ENCODE measurements around the gene FAAP100. TPM values are rescaled to one million over a fixed set of nuclear protein-coding genes. Genes with fewer than 3 reads are reported as not detected.

The FAAP100 gene
- total and polyA plus RNA-seq, 5 experiments from 2014 or later = 9.1 to 55.9 (median 17.4) TPM

DNA sequence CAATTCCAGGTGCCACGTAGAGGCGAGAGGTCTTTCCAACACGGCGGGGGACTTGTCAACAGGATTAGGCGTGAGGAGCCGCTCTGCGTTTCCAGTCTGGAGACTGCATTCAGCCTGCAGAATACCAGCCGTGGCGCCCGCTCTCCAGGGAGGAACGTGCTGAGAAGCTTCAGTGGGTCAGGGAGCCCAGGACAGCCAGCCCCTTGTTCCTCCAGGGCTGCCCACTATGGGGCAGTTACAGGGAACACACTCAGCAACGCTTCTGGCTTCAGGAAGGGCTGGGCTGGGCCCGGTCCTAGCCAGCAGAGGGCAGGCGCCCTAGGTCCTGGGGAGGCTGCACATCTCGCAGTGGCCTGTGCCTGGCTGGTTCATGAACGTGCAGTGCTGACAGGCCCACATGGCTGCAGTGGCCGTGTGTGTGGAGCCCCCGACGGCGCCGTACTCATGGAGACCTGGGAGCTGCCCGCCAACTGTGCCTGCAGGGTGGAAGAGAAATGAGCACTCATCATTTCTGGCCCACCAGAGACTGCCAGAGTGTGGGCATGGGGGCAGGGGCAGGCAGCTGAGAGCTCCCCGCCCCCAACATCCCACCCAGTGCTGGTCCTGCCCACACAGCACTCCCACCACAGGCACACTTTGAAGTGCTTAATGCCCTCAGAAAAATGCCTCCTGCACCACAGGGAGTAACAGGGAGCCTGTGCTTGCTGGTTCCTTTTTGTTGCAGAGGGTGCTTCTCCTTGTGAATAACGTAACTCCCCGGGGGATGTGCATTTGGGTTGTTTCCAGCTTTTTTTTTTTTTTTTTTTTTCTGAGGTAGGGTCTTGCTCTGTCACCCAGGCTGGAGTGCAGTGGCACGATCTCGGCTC is 7.0 kb upstream of the FAAP100 start:
- no peak for ATAC-seq
- Mint-ChIP-seq H3K27ac (no peak overlapping the region), H3K4me3 (no peak overlapping the region), H3K36me3 (peaks cover 0 to 45% (median 7%) of the 10 kb centered on the region in 3 donors), H3K4me1 (peaks cover 0 to 18% (median 4%) of the 10 kb centered on the region in 4 donors), H3K9me3 (no peaks in the 10 kb centered on the region), H3K27me3 (no peaks in the 10 kb centered on the region)
- POLR2A ChIA-PET = interaction anchor here (0.6 to 0.7 kb wide), 3 partner anchors 22 to 172 kb away, joined by 4 to 5 read pairs (median 4); no protein-coding TSS in a partner anchor
- DNase-seq = no peak

DNA sequence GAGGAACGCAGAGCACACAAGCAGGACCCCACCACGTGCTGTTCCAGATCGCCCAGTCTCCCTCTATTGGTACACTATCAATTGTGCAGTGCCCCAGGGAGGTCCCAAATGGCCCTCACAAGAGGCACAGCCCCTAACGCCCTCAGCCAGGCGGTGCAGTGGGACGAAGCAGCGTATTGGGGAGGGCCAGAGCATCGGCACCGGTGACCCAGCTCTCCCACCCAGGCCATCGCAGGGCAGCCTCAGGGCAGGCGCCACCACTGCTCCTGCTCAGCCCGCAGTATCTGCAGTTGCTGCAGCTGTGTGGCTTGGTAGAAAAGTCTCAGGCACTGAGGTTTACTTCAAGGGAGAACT is 5.9 kb upstream of the FAAP100 start:
- H3K4me1 Mint-ChIP-seq = peaks cover 6 to 29% (median 15%) of the 10 kb centered on the region in 4 donors
- H3K27ac Mint-ChIP-seq = no peak overlapping the region
- ATAC-seq (no peak), DNase-seq (no peak)
- no peaks in the 10 kb centered on the region for H3K9me3 Mint-ChIP-seq
- H3K27me3 Mint-ChIP-seq = no peaks in the 10 kb centered on the region
- no peak overlapping the region for H3K4me3 Mint-ChIP-seq
- peaks cover 0 to 36% (median 7%) of the 10 kb centered on the region in 3 donors for H3K36me3 Mint-ChIP-seq
- POLR2A ChIA-PET = interaction anchor here (8.3 kb wide), 1 partner anchor 47 kb away, joined by 140 read pairs; the partner anchor contains the start of gene ACTG1

DNA sequence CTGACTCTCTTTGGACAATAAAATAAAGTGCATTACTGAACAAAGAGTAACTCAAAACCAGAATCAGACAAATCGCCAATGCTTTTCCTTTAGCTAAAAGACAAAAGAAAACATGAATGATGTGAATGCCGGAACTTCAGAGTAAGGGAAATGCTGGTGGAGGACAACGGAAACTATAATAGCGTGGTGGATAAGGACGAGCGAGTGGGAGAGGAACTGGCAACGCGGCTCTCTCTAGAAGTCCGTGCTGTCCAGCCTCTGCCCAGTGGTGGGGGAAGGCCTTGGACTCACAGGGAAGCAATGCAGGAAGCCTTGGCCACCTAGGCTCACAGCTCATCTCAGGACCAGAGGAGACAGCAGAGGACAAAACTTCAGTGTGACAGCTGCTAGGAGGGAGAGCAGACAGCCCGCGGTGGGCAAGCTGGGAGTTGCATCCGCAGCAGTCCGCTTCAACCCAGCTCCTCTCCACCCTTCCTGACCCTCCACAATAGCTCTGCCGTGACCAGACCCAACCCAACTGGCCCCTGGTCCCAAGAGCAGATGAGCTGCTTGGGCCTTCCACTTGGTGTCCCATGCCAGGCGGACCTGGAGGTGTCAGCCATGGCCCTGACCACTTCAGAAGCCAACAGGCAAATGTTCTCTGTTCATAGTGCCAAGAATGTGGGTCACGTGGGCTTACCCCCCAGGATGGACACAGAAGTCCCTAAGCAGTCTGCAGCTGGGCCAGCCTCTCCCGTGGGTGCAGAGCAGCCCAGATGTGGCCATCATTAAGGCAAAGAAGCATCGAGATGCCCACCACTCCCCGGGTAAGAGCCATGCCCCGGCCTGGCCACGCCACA is 5.3 kb upstream of the FAAP100 start:
- Mint-ChIP-seq H3K4me3 (no peak overlapping the region), H3K27me3 (no peaks in the 10 kb centered on the region), H3K36me3 (peaks cover 0 to 30% (median 7%) of the 10 kb centered on the region in 3 donors), H3K4me1 (peaks cover 6 to 29% (median 17%) of the 10 kb centered on the region in 4 donors), H3K9me3 (no peaks in the 10 kb centered on the region), H3K27ac (peak overlapping the region in 1 of 10 donors; percentile 45)
- POLR2A ChIA-PET = interaction anchor here (0.6 to 8.3 kb wide), 2 partner anchors 46 to 301 kb away, joined by 3 to 140 read pairs; partner anchors contain the start of gene ACTG1
- DNase-seq (no peak), ATAC-seq (no peak)

DNA sequence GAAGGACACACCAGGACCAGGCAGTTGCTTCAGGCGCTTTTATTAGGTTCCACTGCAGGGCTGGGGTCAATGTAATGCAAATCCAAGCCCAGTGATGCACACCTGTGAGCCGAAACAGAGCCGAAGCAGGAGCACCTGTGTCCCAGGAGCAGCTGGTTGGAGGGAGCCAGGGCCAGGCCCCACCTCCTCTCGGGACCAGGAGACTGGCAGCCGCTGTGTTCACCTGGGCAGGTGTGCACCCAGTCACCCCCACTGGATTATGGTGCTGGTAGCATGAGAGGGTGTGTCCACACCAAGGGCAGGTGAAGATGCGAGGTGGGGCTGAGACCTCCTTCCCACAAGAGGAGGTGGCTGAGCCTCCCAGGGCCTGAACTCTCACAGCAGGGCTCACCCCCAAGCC is 4.7 kb upstream of the FAAP100 start:
- DNase-seq = no peak
- H3K27me3 Mint-ChIP-seq = no peaks in the 10 kb centered on the region
- ATAC-seq = no peak
- no peaks in the 10 kb centered on the region for H3K9me3 Mint-ChIP-seq
- peaks cover 6 to 29% (median 17%) of the 10 kb centered on the region in 4 donors for H3K4me1 Mint-ChIP-seq
- no peak overlapping the region for H3K27ac Mint-ChIP-seq
- H3K4me3 Mint-ChIP-seq = no peak overlapping the region
- H3K36me3 Mint-ChIP-seq = peaks cover 0 to 28% (median 7%) of the 10 kb centered on the region in 3 donors
- POLR2A ChIA-PET = interaction anchor here (8.3 kb wide), 1 partner anchor 45 kb away, joined by 140 read pairs; the partner anchor contains the start of gene ACTG1

DNA sequence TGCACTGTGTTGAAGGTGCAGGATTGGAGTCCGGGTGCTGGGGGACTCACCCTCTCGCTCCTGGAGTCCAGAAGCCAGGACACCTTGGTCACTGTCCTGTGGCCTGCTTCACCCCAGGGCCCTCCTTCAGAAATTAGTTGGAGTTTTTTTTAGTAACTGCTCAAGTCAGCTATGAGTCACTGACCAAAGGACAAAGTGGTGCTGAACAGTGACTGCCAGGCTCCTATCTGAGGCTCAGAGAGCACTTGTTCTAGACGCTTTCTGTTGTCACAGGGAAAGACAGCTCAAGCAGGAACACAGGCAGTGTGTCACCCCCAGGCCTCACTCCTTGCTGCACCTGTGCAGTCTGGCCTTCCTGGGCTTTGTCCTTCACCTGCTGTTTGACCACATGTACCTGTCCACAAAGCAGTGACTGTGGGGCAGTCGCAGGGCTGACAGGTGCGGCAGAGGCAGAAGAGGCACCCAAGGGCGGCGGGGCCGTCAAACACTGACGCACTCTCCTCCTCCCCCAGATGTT is 4.1 kb upstream of the FAAP100 start:
- Mint-ChIP-seq H3K4me1 (peaks cover 8 to 28% (median 21%) of the 10 kb centered on the region in 4 donors), H3K9me3 (no peaks in the 10 kb centered on the region), H3K4me3 (no peak overlapping the region), H3K36me3 (peaks cover 0 to 23% (median 6%) of the 10 kb centered on the region in 3 donors), H3K27ac (no peak overlapping the region), H3K27me3 (no peaks in the 10 kb centered on the region)
- DNase-seq = no peak
- POLR2A ChIA-PET = interaction anchor here (0.7 to 8.3 kb wide), 3 partner anchors 14 to 45 kb away, joined by 3 to 140 read pairs (median 3); partner anchors contain the start of gene ACTG1
- ATAC-seq = no peak

DNA sequence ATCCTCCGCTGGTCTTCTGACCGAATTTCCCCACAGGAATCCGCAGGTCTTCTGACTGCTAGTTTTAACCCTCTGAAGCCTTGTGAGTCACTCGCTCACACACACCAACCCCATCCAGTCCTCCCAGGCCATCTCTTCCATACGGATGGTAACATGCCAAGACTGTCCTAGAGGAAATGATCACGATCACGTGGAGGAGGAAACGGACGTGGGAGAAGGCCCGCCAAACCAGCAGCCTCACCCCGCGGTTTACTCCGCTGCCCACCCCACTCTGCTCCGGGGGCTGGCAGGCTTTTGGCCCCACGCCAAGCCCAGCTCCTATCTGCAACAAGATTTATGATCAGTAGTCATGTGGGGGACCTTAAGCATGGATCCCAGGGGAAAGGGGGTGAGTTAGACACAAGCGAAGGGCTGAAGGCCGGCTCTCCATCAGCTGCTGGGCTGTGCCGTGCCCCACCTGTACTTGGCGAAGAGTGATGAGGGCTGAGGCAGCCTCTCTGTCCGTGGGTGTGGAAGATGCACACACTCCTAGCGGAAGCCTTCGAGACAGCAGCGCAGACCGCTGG is 1.5 kb upstream of the FAAP100 start:
- no peak for ATAC-seq
- Mint-ChIP-seq H3K36me3 (peaks cover 0 to 22% (median 3%) of the 10 kb centered on the region in 3 donors), H3K9me3 (no peaks in the 10 kb centered on the region), H3K27ac (peak overlapping the region; percentile 31 to 95 (median 92)), H3K4me1 (peaks cover 12 to 40% (median 31%) of the 10 kb centered on the region in 4 donors), H3K27me3 (no peaks in the 10 kb centered on the region), H3K4me3 (peak overlapping the region; percentile 85 to 93 (median 89))
- DNase-seq = peak in 5 of 10 donors; percentile 7 to 39 (median 25)
- POLR2A ChIA-PET = interaction anchor here (0.7 to 8.3 kb wide), 3 partner anchors 12 to 42 kb away, joined by 4 to 140 read pairs (median 33); partner anchors contain the start of gene ACTG1

DNA sequence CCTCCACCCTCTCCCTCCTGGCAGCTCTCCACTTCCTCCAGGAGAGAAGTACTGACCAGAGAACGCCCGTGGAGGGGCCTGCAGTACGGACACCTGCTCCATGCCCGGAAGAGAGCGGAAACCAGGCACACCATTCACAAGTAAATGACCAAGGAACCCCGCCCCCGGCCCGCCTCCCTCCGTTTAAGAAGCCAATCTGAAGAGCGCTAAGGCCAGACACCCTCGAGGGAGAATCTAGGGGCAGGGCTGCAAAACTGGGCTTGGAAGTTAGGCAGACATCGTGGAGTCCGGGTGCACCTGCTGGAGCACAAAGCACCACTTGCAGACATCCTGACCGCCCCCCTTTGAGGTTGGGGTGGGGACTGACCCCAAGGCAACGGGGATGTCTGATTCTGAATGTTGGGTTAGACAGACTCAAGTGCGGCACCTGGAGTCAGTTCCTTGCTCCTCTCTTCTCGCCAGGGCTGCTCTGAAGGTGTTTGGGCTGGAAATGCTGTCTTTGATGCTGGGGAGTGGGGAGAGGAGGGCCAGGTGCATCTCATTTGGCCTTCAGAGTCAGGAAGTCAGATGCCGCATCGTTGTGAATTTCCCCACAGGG is 964 bp upstream of the FAAP100 start:
- Mint-ChIP-seq H3K4me1 (peaks cover 12 to 40% (median 31%) of the 10 kb centered on the region in 4 donors), H3K36me3 (peaks cover 0 to 25% (median 0%) of the 10 kb centered on the region in 3 donors), H3K27me3 (no peaks in the 10 kb centered on the region), H3K4me3 (peak overlapping the region; percentile 85 to 93 (median 89)), H3K9me3 (no peaks in the 10 kb centered on the region), H3K27ac (peak overlapping the region; percentile 72 to 95 (median 92))
- peak; percentile 73 to 76 for ATAC-seq
- DNase-seq = peak in 9 of 10 donors; percentile 57 to 85 (median 75)
- POLR2A ChIA-PET = interaction anchor here (0.6 to 8.3 kb wide), 13 partner anchors 8 to 752 kb away, joined by 3 to 140 read pairs (median 7); partner anchors contain the start of genes ACTG1, ARL16, CCDC137 and HGS

DNA sequence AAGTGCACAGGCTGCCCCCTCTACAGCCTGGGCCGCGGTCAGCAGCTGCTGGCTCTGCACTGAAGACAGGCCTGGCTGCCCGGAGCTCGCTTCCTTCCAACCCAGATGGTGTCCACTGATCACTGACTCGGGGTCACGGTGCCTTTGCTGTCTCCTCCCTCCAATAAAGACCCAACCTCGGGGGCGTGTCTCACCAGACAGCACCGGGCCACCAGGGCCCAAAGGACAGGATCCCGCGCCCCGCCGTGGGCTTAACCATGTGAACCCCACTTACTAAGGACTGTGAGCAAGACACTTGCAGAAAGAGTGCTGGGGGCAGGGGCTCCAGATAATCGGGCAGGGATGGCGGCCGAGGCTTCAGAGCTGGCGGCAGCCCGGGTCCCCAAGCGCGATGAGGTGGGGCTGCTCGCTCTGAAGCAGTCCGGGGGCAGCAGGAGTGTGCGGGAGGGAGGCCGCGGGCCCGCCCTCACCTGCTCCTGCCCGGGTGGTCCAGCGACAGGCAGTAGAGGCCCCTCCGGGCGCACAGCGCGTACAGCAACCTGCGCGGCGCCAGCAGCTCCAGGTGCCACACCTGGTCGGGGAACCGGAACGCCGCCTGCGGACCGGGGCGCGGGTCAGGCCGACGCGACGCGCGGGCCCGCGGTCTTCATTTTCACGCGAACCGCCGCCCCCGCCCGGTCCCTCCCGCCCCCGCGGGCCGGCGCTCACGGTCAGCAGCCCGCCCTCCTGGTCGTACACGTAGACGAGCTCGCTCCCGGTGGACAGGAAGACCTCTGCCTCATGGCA is 502 bp downstream of the FAAP100 start:
- peaks cover 0 to 31% (median 0%) of the 10 kb centered on the region in 3 donors for H3K36me3 Mint-ChIP-seq
- no peaks in the 10 kb centered on the region for H3K9me3 Mint-ChIP-seq
- DNase-seq (peak in 1 of 10 donors; percentile 17), ATAC-seq (peak in 1 of 2 donors; percentile 4)
- H3K27me3 Mint-ChIP-seq = no peaks in the 10 kb centered on the region
- peaks cover 12 to 40% (median 31%) of the 10 kb centered on the region in 4 donors for H3K4me1 Mint-ChIP-seq
- peak overlapping the region; percentile 81 to 93 (median 88) for H3K4me3 Mint-ChIP-seq
- peak overlapping the region; percentile 31 to 84 (median 68) for H3K27ac Mint-ChIP-seq
- POLR2A ChIA-PET = interaction anchor here (0.9 to 8.3 kb wide), 13 partner anchors 9 to 1098 kb away, joined by 3 to 140 read pairs (median 7); partner anchors contain the start of genes ACTG1, ARL16, CCDC137 and HGS

DNA sequence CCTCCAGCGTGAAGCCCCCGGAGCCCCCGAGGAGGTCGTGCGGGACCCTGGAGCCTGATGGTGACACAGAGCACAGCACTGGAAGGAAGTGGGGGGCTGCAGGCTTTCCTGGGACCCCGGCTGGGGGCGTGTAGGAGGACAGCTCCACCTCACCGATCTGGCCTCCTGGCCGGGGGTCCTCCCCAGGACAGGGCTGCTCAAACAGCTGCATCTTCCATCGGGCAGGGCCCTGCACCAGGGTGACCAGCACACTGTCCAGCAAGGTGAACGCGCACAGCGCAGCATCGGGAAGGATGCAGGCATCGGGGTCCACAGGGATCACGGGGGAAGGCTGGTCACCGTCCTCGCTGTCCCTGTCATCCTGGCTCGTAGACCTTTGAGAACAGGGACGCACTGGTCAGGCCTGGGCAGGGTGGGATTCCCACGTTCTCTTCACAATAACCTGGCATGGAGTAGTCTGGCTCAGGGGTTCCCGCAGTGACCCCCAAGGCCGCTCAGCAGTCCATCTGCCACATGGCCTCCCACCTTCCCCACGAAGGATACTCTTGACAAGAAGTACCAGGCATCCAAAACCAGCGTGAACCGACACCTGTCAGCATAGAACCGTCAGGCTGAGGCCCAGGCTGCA is 1.2 kb downstream of the FAAP100 start:
- DNase-seq (no peak), ATAC-seq (no peak)
- no peaks in the 10 kb centered on the region for H3K9me3 Mint-ChIP-seq
- H3K4me1 Mint-ChIP-seq = peaks cover 12 to 40% (median 31%) of the 10 kb centered on the region in 4 donors
- H3K4me3 Mint-ChIP-seq = peak overlapping the region; percentile 81 to 91 (median 84)
- peaks cover 0 to 38% (median 6%) of the 10 kb centered on the region in 3 donors for H3K36me3 Mint-ChIP-seq
- H3K27me3 Mint-ChIP-seq = no peaks in the 10 kb centered on the region
- POLR2A ChIA-PET = interaction anchor here (4.2 to 8.3 kb wide), 2 partner anchors 32 to 39 kb away, joined by 33 to 140 read pairs; partner anchors contain the start of gene ACTG1
- peak overlapping the region in 8 of 10 donors; percentile 46 to 83 (median 62) for H3K27ac Mint-ChIP-seq

DNA sequence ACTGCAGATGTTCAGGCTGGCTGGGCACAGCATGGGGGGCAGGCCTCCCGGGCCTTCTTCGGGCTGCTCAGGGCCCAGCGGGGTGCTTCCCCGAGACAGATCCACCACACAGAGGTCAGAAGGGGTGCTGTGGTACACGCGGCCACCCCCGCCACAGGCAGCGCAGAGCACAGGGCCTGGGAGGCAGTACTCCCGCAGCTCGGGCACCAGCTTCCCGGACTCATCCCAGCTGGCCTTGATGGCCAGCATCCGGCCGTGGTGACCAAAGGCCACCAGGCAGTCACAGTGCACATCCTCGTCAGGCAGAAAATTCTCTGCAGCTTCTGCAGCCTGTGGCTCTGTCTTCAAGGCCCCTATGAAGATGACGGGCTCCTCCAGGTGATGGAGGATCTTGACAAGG is 1.9 kb downstream of the FAAP100 start:
- ATAC-seq (no peak), DNase-seq (no peak)
- no peaks in the 10 kb centered on the region for H3K27me3 Mint-ChIP-seq
- peaks cover 0 to 38% (median 6%) of the 10 kb centered on the region in 3 donors for H3K36me3 Mint-ChIP-seq
- H3K4me3 Mint-ChIP-seq = peak overlapping the region; percentile 58 to 91 (median 84)
- H3K4me1 Mint-ChIP-seq = peaks cover 12 to 40% (median 31%) of the 10 kb centered on the region in 4 donors
- H3K27ac Mint-ChIP-seq = peak overlapping the region in 3 of 10 donors; percentile 40 to 66 (median 47)
- no peaks in the 10 kb centered on the region for H3K9me3 Mint-ChIP-seq
- POLR2A ChIA-PET = interaction anchor here (0.6 to 8.3 kb wide), 4 partner anchors 31 to 61 kb away, joined by 3 to 140 read pairs (median 18); partner anchors contain the start of gene ACTG1
